AG04450 (cell line): ENCODE data around the gene MAT1A. TPM values are rescaled to one million over a fixed set of nuclear protein-coding genes. Genes with fewer than 3 reads are reported as not detected.

ENCODE experiments used
- CTCF ChIA-PET: fragments of 300-600, 350-600 bp; formaldehyde crosslinking; extraction: SDS; loops from one replicate; lab custom pipeline; 2022; ENCODE audit warnings: antibody characterized with exemption, inconsistent platforms; lab: Charles Lee
- POLR2A ChIA-PET: fragments of 350-600 bp; formaldehyde crosslinking; extraction: SDS; loops from one replicate; lab custom pipeline; 2021; ENCODE audit warnings: antibody characterized with exemption, inconsistent platforms; lab: Yijun Ruan, JAX
- DNase-seq: peaks from one replicate; pipeline ENCODE4 v3.0.0-alpha.2; 2011; ENCODE audit warnings: low read depth, low spot score
- H3K27ac ChIP-seq: one replicate; pipeline ENCODE4 v1.5.1; 2012; ENCODE audit warnings: low read depth, low read length, control low read depth
- H3K27me3 ChIP-seq: one replicate; pipeline ENCODE4 v1.6.0; 2012; ENCODE audit warnings: low read length; ENCODE audit not compliant: control insufficient read depth, insufficient read depth
- H3K4me3 ChIP-seq: 2 replicates; pipeline ENCODE4 v1.5.1; 2011; ENCODE audit warnings: mild to moderate bottlenecking, low read depth, low read length, control low read depth
- H3K9me3 ChIP-seq: 2 replicates; pipeline ENCODE4 v1.5.1; 2012; ENCODE audit warnings: low read length; ENCODE audit not compliant: control insufficient read depth, insufficient read depth
- CTCF ChIP-seq: IDR thresholded peaks from 2 replicates; pipeline ENCODE4 v1.5.1; 2011; ENCODE audit warnings: low read depth, low read length, control low read depth, inconsistent platforms
- polyA plus RNA-seq: library from polyadenylated mRNA; depleted of rRNA; stranded (reverse); fragments of >200 nt; gene quantifications from 2 replicates; pipeline ENCODE4 v1.2.3, GENCODE V29; 2011

The MAT1A gene
- polyA plus RNA-seq, 1 experiment: not detected

GRCh38 chr10:80279146-80279545 is 10.3 kb downstream of the MAT1A start:
- TF ChIP-seq CTCF: no peak
- H3K4me3 ChIP-seq: no peak overlapping the region
- ChIA-PET POLR2A (no interaction called here), CTCF (interaction anchor here (2.0 kb wide), 1 partner anchor 18 kb away, joined by 7 read pairs; no protein-coding TSS in a partner anchor)
- no peaks in the 10 kb centered on the region for H3K9me3 ChIP-seq
- no peak overlapping the region for H3K27ac ChIP-seq
- DNase-seq: no peak
- H3K27me3 ChIP-seq: peaks cover 11% of the 10 kb centered on the region

- H3K27me3 ChIP-seq: peaks cover 11% of the 10 kb centered on the region
- H3K4me3 ChIP-seq: no peak overlapping the region
- DNase-seq: no peak
- no peak for TF ChIP-seq CTCF
- no peak overlapping the region for H3K27ac ChIP-seq
- CTCF ChIA-PET: interaction anchor here (2.0 kb wide), 1 partner anchor 17 kb away, joined by 7 read pairs; no protein-coding TSS in a partner anchor
- H3K9me3 ChIP-seq: no peaks in the 10 kb centered on the region
- POLR2A ChIA-PET: no interaction called here
These were observed 11.0 kb downstream of the MAT1A start for GRCh38 chr10:80278480-80278879.

GRCh38 chr10:80277567-80278250 is 11.7 kb downstream of the MAT1A start:
- TF ChIP-seq CTCF: no peak
- Histone ChIP-seq H3K27ac (no peak overlapping the region), H3K27me3 (peaks cover 11% of the 10 kb centered on the region), H3K9me3 (no peaks in the 10 kb centered on the region), H3K4me3 (no peak overlapping the region)
- CTCF ChIA-PET: no interaction called here
- POLR2A ChIA-PET: no interaction called here
- no peak for DNase-seq

- no peak for TF ChIP-seq CTCF
- ChIA-PET CTCF (no interaction called here), POLR2A (no interaction called here)
- Histone ChIP-seq H3K4me3 (no peak overlapping the region), H3K9me3 (no peaks in the 10 kb centered on the region), H3K27me3 (peaks cover 14% of the 10 kb centered on the region), H3K27ac (no peak overlapping the region)
- no peak for DNase-seq
These were observed 12.4 kb downstream of the MAT1A start for GRCh38 chr10:80277016-80277415.

GRCh38 chr10:80276335-80276734 is 13.1 kb downstream of the MAT1A start:
- Histone ChIP-seq H3K27ac (no peak overlapping the region), H3K4me3 (no peak overlapping the region), H3K9me3 (no peaks in the 10 kb centered on the region), H3K27me3 (peaks cover 14% of the 10 kb centered on the region)
- TF ChIP-seq CTCF: no peak
- CTCF ChIA-PET: interaction anchor here (0.6 kb wide), 1 partner anchor 550 kb away, joined by 3 read pairs; no protein-coding TSS in a partner anchor
- POLR2A ChIA-PET: no interaction called here
- DNase-seq: no peak
